Stimulated activated CD4-positive, alpha-beta T cell treated with anti-CD3 and anti-CD28 coated beads, TNF-alpha, amount 100 ng/mL, for 48 hours (primary cell): ENCODE results near the gene IER2.
"Not testable (repeated sequence)": the region's sequence is repeated elsewhere in the genome, so short reads cannot be mapped to it uniquely, and the experiment has no call there.

Experiments
- DNase-seq, 3 donors: peaks; one replicate each; pipeline ENCODE4 v3.0.0-alpha.2; 2020; ENCODE audit warnings: low read depth in 3 of 3

Gene IER2

DNA sequence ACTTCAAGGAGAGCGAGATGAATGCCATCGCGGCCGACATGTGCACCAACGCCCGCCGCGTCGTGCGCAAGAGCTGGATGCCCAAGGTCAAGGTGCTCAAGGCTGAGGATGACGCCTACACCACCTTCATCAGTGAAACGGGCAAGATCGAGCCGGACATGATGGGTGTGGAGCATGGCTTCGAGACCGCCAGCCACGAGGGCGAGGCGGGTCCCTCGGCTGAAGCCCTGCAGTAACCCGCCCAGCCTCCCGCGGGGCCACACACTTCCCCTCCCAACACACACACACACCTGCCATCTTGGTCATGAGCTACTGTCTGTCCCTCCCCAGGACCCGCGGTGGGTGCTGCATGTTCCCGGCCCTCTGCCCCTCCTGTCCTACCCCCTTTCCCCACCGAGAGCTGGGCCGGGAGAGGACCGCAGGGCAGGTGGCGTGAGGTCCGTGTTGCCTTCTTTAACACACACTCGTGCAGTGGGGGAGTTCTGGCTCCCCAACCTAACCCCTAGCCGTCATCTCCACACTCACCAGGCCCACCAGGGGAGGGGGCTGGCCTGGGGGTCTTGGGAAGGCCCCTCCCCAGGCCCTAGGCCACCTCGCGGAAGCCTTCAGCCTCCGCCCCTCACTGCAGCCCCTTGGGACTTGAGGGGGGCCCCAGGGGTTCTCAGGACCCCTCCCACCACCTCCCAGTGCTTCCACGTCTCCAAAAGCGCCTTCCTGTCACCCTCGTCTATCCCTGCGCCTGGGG is 11.9 kb upstream of the IER2 start:
- no peak for DNase-seq

DNA sequence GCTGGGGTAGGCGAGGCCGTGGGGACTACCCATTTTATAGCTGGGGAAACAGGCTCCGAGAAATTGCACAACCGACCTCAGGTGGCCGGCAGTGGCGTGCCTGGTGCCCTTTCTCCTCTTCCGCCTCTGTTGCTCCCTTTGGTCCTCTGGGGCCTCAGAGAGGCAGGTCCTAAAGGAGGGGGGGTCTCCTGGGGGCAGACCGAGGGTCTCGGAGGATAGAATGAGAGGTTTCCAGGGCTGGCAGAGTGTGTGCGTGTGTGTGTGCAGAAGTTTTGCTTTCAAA is 11.4 kb upstream of the IER2 start:
- DNase-seq, result no peak

DNA sequence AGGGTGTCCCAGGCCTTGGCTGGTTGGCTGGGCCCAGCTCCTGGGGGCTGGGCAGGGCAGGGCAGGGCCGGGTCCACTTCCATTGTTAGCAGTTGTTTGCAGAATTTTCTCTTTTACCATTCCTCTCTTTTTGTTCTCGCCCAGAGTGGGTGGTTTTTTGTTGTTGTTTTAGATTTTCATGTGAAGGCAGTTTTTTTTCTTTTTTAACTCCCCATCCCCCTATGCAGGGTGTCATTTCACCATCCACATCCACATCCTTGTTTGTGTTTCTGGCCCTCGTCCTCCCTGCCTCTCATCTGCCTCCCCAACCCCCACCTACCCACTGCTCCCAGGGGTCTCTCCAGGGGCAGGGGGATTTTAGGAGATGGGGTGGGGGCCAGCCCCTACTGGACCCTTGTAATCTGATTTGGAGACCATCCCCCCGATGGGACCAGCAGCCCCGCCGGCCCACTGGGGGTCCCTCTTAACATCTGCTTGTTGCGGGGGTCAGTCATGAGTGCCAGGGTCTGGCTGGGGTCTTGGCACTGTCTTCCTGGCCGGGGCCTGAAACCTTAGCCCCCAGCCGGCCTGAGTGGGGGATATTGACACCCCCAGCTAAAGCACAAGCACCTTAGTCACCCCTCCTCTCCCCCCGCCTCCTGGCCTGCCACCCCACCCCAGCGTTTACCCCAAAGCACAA is 10.4 kb upstream of the IER2 start:
- no peak for DNase-seq

DNA sequence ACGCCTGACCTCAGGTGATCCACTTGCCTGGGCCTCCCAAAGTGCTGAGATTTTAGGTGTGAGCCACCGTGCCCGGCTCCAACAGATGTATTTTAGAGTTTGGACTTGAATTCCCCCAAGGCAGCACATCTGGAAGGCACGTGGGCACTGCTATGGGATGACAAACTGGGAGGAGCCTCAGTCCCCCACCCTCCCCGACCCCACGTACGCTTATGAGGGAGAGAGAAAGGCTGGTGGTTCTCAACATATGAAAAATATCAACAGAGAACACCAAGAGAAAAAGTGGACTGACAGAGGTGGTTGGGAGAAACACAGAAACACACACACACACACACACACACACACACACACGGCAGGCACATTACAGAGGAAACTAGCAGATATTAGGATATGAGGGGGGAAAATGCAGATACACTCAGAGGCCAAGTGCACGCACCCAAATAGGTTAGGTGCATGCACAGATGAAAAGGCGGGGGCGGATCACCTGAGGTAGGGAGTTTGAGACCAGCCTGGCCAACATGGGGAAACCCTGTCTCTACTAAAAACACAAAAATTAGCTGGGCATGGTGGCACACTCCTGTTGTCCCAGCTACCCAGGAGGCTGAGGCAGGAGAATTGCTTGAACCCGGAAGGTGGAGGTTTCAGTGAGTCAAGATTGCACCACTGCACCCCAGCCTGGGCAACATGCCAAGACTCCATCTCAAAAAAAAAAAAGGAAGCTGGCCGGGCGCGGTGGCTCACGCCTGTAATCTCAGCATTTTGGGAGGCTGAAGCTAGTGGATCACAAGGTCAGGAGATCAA is 3.2 kb upstream of the IER2 start:
- DNase-seq, result no peak

DNA sequence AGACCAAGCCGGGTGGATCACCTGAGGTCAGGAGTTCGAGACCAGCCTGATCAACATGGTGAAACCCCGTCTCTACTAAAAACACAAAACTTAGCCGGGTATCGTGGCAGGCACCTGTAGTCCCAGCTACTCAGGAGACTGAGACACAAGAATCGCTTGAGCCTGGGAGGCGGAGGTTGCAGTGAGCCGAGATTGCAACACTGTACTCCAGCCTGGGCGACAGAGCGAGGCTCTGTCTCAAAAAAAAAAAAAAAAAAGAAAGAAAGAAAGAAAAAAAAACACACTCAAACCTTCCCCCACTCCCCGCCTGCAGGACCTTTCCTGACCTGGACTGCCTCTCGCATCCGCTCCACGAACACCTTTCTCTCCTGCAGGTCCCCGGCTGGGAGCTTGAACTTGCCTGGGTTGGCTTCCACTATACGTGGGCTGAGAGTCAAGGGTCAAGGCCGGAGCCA is 1.0 kb upstream of the IER2 start:
- not testable (repeated sequence) for DNase-seq

DNA sequence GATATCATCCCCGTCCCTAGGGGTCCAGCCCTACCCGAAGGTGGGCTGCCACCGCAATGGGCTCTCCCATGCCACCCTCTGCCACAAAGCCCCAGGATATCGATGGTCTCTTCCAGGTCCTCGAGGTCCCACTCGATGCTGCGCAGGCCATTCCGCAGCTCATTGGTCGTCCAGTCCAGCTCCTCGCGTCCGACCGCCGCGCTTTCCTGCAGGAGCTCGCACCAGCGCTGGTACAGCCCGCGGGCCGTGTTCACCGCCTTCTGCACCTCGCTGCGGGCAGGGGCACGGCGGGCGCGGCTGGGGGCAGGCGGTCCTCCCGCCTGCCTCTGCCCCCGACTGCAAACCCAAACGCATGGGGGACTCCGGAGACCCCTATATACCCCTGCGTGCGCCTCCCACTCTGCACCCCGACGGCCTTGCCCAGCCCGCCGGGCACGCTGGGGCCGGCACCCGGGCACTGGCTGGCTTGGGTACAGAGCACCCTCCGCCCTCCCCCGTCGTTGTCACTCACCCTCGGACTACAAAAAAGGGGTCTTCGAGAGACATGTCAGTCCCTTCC is 504 bp upstream of the IER2 start:
- DNase-seq, result no peak

DNA sequence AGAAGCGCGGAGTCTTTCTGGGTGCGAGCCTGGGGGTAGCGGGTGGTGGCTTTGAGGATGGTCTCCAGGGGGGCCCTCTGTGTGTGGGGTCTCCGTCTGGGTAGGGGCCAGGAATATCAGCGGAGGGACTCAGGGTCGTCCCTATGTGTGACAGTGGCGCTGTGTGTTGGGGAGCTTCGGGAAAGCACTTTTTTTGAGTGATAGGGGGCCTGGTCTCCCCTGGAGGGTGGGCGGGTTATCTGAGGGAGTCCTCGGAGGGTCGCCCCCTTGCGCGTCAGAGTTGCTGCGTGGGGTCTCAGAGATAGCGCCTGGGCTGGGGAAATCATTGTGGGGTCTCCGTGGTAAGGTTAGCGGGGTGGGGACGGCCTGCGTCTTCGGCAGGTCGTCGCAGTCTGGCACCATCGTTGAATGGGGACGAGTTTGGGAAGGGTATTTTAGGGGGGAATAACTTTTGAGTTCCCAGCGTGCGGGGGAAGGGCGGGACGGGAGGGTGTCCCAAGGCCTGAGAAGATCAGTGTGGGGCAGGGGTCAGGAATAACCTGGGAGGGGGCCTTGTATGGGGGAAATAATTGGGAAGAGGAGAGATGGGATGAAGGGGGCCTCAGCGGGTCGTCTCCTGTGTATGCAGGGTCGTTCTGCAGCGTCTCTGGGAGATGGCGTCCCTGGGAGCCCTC is 857 bp downstream of the IER2 start:
- DNase-seq, result no peak

DNA sequence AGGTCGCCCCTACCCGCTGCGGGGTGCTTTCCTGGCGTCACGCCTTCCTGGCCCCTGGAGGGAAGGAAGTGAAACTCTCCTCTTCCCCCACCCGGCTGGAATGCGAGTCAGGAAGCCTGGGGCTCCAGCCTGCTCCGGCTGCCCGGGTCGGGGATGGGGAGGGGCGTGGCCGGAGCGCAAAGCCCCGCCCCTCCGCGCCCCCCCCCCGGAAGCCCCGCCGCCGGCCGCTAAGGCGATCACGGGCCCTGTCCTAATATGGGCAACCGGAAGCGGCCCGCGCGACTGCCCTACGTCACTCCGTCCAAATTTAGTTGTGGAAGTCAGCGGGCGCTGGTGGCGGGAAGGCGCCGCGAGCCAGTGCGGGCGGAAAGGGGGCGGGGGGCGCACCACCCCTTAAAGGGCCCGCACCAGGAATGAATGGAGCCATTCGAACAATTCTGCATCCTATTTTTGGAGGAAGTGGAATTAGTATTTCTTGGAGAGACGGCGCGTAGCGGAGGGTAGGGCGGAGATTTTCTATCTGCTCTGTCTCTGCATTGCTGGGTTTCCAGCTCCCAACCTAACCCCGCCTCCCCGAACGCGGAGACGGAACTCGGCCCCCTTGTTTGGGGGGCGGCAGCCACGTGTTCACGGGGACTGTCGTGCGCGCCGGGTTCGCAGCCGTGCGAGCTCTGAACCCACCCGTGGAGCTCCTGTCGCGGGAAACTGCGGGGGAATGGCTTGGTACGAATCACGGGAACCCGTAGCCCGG is 1.6 kb downstream of the IER2 start:
- DNase-seq, result peak; percentile 91 to 92 (median 91)

DNA sequence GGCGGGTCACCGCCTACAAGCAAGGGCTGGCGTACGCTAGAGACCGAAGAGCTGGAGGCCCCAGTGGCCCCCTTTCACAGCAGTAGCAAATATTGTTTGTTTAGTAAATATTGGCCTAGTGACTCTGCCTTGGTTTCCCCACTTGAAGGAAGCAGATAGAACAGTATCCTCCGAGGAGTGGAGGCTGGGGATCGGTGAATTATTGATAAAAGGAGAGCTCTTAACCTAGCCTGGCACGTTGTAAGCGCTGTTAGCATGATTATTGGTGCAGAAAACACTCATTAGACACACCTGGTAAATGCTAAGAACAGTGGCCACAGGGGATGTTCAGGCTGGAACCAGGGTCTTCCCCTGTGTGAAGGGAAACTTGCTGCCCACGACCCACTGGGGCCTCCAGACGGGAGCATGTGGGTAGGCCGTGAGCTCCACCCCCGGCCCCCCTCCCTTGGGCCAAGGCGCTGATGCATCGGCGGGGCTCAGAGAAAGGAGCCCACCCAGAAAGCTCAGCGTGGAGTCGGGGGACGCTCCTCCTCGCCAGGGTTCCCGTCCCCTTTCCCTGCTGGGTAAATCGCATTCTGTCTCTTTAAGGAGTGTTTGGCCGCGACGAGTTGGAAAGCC is 2.3 kb downstream of the IER2 start:
- no peak for DNase-seq

DNA sequence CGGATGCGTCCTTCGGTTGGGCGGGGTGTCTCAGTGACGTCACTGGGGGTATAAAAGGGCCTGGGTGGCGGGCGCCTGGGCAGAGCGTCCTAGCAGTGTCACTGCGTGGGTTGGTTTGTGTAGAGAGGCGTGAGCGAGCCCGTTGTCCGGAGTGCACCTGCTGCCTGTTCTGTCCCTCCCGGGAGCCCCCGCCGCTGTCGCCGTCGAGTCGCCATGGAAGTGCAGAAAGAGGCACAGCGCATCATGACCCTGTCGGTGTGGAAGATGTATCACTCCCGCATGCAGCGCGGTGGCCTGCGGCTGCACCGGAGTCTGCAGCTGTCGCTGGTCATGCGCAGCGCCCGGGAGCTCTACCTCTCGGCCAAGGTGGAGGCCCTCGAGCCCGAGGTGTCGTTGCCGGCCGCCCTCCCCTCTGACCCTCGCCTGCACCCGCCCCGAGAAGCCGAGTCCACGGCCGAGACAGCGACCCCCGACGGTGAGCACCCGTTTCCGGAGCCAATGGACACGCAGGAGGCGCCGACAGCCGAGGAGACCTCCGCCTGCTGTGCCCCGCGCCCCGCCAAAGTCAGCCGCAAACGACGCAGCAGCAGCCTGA is 2.9 kb downstream of the IER2 start:
- peak; percentile 92 to 99 (median 99) for DNase-seq

DNA sequence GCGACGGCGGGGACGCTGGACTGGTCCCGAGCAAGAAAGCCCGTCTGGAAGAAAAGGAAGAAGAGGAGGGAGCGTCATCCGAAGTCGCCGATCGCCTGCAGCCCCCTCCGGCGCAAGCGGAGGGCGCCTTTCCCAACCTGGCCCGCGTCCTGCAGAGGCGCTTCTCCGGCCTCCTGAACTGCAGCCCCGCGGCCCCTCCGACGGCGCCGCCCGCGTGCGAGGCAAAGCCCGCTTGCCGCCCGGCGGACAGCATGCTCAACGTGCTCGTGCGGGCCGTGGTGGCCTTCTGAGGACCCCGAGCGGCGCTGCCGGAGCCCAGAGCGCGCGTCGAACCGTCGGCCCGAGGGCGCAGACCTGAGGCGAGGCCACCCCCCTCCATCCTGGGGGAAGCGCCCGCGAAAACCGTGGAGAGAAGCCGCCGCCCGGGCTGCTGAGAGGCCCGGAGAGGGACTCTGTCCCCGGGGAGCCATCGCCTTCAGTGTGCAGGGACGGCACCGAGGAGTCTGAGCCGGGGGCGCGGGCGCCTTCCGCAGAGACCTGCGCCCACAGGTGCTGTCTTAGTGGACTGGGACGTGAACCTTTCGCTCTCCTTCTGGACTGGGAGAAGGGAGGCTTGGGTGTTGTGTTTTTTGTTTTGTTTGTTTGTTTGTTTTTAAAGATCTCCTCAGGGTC is 3.5 kb downstream of the IER2 start:
- DNase-seq, result no peak

DNA sequence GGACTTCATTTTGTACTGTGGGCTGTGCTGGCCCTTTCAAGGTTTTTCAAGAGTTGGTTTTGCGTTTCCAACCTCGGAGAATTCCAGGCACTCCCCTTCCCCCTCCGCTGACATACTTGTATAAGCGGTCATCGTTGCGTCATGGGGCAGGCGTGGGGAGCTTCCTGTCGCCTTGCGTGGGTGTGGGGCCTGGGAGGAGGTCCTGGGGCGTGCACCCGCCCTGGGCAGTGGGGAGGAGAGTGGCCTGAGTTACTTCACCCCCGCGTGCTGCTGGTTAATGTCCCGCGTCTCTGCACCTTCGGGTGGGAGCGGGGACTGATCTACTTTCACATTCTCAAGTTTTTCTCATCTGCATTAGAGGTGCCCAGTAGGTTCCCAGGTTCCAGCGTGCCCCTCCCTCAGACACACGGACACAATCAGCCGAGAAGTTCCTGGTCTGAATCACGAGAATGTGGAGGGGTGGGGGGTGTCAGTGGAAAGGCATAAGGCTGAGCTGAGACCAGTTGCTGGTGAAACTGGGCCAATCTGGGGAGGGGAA is 4.1 kb downstream of the IER2 start:
- no peak for DNase-seq

DNA sequence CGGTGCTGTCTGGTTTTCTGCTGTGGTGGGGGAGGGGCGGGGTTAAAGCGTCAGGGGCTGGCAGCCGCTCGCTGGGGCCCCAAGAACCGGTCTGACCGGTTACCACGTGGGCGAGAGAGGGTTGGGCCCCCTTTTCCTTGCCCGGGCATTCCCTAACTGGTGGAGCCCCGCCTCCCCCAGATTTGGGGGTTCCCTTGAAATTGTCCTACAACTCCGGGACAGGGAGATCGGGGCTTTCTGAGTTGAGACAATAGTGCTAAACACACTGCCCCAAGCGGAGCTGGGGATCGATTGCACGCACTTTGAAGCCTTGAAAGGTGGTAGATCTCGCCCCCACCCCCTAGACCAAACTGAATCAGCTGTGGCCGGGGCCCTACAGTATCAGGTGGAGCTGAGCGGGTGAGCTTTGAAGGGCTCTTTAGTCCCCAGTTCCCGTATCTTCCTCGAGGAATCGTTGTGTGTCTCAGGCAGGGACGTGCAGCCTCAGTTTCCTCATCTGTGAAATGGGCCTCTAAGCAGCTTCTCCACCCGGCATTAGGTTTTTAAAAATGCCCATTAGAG is 4.8 kb downstream of the IER2 start:
- peak; percentile 59 to 80 (median 72) for DNase-seq

DNA sequence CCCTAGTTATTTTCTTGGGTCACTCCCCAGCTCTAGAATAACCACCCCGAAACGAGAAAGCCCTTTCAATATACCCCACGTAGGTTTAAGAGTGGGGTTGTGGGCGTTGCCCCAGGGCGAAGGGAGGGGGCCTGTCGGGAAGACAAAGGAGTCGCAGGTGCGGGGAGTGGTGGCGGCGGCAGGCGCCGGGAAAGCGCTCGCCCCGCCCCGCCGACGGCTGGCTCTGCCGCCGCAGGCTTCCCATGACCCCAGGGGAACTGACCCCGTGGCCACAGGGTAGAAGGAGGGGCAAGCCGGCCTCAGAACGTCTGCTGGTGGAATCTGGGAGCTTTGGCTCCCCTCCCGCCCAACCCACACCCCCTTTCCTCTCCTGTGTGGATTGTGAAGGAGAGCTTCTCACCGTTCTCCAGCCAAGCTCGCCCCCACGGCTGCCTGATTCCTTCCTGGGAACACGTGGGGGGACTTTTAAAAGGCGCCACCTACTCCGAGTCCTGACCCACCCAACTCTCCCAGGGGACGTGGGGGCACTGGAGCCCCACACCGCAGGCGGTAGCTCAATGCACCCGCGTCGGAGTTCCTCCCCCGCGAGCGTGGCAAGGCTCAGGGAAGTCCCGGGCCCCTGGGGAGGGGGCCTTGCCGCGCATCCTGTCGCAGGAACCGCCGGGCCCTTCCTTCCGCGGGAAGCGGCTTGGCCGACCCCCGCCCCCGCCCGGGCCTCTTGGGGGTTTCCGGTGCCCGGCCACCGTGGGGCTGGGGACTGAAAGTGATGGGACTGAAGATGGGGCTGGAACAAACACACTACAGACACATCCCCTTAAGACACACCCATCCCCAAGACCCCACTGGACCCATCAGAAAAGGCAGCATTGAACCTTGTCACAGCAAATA is 5.5 kb downstream of the IER2 start:
- DNase-seq, result no peak

DNA sequence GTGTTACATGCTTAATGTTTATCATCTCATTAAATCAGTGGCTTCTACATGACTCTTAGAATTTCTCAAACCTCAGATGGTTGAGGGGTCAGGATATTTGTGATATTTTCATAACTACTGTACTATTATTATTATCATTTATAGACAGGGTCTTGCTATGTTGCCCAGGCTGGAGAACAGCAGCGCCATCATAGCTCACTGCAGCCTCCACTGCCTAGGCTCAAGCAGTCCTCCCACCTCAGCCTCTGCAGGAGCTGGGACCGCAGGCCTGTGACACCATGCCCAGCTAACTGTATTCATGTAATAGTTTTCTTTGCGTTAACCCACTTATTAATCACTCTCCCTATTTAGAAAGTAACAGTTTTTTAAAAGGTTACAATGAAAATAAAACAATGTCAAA is 9.5 kb downstream of the IER2 start:
- DNase-seq, result no peak

DNA sequence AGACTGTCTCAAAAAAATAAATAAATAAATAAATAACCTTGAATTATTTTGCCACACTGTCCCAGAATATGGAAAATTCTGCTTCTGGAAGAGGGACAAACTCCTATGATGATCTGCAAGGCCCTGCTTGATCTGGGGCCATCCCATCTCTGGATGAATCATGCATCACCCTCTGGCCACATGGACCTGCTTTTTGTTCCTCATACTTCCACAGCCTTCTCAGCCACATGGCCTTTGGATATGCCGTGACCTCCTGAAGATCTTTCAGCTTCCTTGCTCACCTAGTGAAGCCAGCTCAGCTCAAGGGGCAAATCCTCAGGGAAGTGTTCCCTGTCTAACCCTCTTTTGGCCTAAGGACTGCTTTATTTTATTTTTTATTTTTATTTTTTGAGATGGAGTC is 10.3 kb downstream of the IER2 start:
- DNase-seq, result no peak

DNA sequence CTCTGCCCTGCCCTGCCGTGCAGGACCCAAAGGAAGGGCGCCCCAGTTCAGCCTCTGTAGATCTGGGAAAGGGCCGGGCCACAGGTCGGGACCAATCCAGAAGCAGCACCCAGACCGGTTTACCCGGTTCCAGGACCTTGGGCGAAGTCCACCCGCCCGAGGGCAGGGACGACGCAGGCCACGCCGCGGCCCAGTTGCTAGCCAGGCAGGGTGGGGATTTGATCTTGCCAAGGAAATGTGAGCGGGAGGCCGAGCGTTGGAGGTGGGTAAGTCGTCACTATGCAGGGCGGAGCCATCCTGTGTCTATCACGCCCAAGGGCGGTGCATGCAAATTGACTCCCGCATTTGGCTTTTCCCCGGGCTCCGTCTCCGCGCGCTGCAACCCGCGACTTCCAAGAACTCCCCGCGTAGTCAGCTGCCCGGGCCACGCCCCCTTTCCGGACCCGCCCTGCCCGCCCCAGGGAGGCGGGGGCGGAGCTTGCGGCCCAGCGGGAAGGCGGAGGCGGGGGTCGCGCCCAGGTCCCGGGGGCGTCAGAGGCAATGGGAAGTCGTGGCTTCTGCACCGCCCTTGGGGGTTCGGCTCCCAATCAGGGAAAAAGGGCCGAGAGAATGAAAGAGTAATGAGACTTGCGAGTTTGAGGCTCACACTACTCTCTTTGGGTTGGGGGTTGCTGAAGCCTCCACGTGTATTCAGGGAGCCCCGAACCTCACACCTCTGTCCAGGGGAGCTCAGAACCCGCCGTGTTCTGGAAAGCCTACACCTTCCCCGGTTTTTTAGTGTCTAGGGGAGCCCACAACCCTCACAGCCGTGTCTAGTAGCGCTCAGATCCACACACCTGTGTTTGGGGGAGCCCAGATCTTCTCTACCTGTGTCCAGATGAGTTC is 12.8 kb downstream of the IER2 start:
- peak; percentile 82 to 88 (median 86) for DNase-seq
